Spleen (tissue), 7 donors: ENCODE measurements around the gene FLT3LG.

Experiments
- POLR2A ChIP-seq, 3 donors: fragments of 450-650 bp; IDR thresholded peaks; one replicate each; pipeline ENCODE4 v1.5.1; 2017; ENCODE audit warnings: antibody characterized with exemption in 3 of 3, mild to moderate bottlenecking in 1 of 3
- TF ChIP-seq, protein P1 (sequence below), 11 experiments: fragments of 200-600 bp in 7 of 11; fragments of 450-650 bp in 4 of 11; sonication (generic) in 4 of 11; IDR thresholded peaks in 8 of 11; conservative IDR thresholded peaks in 3 of 11; 1 replicate in 7 of 11; 2 replicates in 4 of 11; pipeline versions ENCODE4 v1.4.0 to v1.8.0; 2016 to 2021; ENCODE audit warnings: antibody characterized with exemption in 11 of 11, inconsistent platforms in 4 of 11, mild to moderate bottlenecking in 1 of 11
- donor health status: DM: no; HTN: no; CAD: no; lungs with moderate emphysema.
- donor health status: DM: no; HTN: no; CAD: no.
- donor health status: DM: no; HTN: no; CAD: no.

GRCh38 chr19:49462492-49462891 lies 11.5 kb upstream of the FLT3LG start:
- TF ChIP-seq, protein P1, sequence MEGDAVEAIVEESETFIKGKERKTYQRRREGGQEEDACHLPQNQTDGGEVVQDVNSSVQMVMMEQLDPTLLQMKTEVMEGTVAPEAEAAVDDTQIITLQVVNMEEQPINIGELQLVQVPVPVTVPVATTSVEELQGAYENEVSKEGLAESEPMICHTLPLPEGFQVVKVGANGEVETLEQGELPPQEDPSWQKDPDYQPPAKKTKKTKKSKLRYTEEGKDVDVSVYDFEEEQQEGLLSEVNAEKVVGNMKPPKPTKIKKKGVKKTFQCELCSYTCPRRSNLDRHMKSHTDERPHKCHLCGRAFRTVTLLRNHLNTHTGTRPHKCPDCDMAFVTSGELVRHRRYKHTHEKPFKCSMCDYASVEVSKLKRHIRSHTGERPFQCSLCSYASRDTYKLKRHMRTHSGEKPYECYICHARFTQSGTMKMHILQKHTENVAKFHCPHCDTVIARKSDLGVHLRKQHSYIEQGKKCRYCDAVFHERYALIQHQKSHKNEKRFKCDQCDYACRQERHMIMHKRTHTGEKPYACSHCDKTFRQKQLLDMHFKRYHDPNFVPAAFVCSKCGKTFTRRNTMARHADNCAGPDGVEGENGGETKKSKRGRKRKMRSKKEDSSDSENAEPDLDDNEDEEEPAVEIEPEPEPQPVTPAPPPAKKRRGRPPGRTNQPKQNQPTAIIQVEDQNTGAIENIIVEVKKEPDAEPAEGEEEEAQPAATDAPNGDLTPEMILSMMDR (IDR thresholded peaks at IDR 0.05 in 8 of 11, conservative IDR thresholded peaks at IDR 0.05 in 3 of 11), result no peak
- no peak for TF ChIP-seq POLR2A (IDR thresholded peaks at IDR 0.05)
